HG03196 (cell line): ENCODE data around the gene ARSB.
"Not testable (repeated sequence)": the region's sequence is repeated elsewhere in the genome, so short reads cannot be mapped to it uniquely, and the experiment has no call there.

Source experiments
- ATAC-seq: cut with Tn5 transposase; IDR thresholded peaks from one replicate; pipeline ENCODE4 v1.9.1; 2021; ENCODE audit not compliant: unreplicated experiment

ARSB gene

DNA sequence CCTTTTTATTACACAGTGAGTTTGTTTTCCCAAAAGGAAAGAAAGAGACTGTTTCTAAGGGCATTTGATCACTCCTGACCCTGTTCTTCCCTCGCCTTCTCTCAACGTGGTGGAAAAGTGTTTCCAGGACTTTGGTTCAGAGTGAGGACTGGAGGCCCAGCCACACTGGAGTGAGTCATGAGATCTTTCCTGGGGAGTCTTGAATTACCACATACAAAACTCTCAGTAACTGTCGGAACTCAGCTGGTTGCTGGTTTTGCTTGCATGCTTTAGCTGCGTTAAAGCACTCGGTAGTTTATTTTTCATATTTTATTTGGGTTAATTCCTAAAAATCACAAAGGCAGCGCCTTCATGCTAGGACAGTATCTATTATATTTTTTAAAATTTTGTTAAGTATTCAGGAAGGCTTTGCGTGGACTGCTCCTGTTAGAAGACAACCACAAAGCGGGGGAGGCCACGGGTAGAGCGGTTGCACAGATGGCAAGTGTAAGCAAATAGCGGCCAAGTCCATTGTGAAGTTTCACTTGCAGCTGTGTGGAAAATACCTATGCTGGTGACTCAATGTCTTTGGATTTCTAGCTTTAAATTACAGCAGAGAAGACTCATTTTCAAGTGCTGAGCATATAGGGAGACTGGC, 77.7 kb downstream of the ARSB start:
- ATAC-seq = no peak

DNA sequence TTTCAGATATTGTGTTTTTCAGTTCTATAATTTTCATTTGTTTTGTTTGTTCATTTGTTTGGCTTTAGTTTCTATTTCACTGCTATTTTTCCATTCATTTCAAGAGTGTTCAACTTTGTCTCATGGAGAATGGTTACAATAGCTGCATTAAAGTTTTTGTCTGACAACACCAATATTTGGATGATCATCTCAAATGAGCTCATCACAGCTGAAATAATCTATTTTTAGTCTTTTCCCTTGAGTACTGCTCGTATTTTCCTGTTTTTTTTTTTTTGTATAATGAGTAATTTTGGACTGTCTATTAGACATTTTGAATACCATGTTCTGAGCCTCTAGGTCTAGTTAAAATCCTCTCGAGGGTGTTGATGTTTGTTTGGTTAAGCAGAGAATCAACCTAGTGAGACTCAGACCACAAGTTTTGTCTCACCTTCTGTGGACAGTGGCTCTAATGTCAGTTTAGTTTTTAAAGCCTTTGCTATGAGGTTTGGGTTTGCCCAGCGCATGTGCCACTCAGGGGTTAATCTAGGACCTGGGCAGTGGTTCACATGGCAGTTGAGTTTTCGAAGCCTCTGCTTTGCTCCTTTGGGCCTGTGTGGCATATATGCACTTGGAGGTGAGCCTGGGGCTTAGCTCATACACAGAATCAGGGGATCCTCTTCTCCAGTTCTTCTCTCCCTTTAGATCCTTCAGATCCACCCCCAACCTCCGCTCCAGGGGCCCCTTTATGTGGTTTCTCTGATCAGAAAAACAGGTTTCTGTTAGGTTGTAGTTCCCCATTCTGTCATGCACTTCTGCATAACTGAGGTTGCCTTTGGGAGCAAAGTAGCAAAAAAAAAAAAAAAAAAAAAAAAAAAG, 79.8 kb downstream of the ARSB start:
- no peak for ATAC-seq

DNA sequence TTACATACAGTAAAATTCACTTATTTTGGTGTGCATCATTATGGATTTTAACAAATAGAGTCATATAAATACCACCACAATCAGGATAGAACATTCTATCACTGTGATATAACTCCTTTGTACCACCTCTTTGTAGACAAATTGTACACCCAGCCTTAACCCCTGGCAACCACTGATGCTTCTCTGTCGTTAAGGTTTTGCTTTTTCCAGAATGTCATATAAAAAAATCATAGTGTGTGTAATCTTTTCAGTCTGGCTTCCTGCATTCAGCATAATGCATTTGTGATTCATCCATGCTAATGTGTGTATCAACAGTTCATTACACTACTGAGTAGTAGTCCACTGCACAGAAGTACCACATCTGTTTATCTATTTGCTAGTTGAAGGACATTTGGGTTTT, 81.2 kb downstream of the ARSB start:
- no peak for ATAC-seq

DNA sequence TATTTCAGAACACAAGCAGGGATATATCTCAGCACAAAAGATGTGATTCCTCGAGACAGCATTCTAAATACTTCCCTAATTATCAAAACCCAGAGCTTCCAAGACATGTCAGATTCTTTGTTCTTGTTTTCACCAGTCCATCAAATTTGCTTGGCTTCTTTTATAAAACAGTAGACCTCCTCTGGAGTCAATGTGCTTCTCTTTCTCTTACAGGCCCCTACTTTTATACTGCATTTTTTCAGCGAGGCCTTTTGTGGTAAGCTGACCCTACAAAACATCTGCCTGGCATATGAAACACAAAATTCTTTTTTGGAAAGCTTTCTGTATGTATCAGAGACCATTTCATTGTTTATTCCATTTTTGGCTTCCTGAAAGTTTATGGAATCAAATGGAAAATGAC, 81.8 kb downstream of the ARSB start:
- no peak for ATAC-seq

DNA sequence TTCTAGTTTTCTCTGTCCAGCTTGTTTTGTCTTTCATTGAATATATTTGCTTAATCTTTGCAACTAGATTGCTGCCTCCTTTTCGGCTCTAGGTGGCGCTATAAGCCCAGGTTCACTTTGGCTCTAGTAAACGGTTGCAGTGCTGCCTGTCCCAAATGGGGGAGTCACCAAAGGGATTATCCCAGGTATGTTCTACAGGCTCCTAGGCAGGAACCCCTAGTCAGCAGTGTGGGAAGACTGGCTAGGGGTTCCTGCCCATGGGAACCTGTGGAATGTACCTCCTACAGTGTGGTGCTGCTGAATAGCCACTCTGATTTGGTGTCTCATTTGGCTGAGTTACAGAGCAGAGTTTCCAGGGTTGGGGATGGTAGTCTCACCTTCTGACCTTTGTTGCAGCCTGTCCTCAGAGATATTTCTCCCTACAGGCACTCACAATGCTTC, 85.2 kb downstream of the ARSB start:
- no peak for ATAC-seq

DNA sequence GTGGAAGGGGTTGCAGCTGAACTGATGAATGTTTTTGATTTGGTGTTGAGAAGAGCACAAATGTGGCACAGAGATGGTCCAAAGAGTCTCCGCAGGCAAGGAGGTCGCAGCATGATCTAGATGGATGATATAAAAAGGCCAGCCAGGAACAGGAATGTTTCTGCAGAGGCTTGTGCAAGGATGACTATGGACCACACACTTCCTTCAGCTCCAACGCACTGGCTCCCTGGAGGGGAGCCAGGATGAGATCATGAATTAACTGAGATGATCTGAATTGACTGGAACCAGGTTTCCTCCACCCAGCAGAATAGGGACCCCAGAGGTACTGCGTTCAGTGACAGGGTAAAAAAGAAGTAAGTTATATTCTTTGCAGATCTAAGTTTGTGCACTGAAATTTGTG, 89.0 kb downstream of the ARSB start:
- ATAC-seq = no peak

DNA sequence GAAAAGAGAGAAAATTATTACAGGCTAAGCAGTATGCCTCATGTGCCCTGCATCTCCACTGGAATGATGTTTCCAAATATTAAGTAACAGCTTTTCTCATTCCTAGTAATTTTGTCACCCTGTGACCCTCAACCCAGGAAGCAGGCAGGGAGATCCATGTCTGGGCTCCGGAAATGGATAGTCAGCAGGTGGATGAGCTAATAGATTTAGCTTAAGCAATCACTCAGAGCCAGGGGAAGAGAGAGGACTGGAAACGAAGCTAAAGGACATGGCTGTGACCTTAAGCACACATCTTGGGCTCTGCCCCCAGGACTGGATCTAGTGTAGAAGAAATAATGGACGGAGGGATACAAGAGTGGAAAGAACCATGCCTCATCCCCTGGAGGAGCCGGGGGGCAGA, 89.5 kb downstream of the ARSB start:
- no peak for ATAC-seq

DNA sequence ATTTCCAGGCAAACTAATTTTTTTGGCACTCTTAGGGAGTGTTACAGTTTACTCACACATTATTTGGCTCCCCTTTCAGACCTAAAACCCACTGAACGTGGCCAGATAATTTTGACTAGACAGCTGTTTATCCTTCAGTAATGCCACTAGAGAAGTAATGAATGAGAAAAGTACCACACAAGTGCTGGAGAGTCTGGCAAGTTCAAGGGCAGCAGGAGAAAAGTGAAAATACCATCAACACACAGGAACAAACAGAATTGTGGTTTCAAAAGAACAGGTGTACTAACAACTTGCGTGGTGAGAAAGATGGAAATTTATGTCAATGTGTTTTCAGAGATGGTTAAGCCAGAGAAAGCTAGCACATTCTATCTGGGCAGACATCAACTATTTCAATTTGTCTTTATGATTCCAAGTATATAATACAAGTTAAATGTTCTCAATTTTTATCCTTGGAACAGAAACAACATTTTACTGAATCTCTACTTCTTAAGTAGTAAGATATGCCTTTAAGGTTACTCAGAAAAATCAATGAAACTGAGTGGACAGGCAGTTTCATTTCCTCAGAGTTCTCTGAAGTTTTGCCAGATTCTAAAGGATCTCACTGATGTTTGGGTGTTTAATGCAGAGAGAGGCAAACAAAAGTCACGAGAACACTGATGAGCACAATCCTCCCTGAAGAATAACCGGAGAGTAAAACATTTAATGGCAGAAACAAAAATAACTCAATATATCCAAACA, 91.0 kb downstream of the ARSB start:
- ATAC-seq = no peak

DNA sequence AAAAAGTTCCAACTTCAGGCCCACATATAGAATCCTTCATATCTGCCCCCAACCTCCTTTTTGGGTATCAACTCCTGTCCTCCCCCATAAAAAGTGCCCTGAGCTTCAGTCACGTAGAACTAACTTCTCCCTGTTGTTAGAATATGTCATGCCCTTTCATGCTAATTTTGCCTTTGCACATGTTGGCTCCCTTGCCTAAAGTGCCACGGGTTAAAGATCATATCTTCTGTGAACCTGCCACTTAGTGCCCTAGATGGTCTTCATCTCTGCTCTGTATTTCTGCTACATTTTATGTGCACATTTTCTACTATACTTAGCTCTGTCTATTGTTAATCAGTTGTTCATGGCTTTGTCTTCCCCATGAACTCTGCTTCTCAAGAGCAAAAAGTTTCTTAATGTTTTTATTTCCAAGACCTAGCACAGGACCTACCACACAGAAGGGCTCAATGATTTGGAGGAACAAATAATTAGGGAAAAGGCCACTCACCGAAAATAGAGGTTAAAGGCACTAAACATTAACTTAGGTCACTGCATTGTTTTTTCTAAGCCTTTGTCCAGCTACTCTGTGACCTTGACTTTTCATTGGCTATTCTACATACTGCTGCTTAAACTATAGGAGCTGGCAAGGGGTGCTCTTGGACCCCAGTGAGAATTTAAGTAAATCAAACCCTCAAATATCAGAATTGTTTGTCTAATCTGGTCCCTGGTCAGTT, 94.3 kb downstream of the ARSB start:
- no peak for ATAC-seq

DNA sequence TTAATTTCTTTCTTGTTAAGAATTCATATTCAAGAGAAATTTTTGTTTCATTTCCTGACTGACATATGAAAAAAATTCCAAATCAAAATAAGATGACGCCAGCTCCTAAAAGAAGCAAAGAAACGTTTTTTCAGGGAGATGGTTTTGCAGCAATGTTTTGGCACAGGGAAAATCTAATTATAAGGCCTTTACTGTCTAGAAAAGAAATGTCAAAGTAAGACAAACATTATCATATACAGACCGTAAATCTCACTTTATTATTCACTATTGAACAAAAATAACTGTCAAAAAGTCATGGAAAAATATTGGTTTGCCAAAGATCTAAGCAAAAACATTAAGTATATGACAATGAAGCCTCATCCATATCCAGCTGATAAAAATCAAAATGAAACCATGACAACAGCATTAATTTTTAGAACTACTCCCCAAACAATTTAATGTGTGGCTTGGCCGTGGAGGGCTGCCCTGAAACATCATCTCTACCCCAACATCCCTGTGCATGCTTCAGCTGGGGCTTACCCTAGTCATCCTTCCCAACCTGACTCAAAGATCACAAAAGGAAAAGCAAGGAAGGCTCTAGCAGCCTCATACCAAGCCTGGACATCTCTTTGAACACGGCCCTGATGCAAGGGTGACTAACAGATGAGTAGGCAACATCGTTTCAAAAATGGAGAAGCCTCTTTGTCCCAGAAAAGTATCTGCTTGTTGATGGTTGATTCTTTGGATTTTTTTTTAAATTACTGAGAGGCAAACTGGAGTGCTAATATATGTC, 95.6 kb downstream of the ARSB start:
- ATAC-seq = no peak

DNA sequence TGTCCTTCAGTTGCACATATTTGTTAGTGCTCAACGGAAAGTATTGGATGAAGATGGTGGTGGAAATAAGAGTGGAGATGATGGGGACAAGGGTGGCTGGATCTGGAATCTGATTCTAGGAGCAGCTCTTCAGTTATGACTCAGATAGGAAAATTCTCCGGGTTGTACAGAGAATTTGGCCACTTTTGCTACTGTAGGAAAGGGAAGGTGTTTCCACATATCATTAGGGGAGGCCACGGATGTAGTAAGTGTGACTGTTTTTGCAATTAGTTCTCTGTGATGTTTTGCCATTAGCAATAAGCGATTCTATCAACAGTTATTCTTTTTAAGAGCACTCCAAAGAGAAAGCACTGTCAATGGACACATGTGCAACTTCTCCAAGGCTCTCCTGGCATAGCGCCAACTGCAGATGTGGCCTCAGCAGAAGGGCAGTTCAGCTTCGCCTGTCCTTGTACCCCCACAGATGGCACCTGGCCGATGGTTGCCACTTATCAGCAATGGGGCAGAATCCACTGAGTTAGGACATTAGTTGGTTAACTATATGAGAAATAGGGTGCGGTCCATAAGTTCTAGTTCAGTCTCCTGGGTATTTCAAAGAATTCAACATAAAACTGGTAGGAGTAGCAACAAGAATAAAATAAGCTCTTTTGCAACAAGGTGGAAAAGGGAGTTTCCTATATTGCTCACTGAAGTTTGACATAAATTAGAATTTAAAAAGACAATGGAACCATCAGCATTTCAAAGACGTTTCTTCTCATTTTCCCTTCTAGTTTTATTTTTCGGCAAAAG, 96.3 kb downstream of the ARSB start:
- no peak for ATAC-seq

DNA sequence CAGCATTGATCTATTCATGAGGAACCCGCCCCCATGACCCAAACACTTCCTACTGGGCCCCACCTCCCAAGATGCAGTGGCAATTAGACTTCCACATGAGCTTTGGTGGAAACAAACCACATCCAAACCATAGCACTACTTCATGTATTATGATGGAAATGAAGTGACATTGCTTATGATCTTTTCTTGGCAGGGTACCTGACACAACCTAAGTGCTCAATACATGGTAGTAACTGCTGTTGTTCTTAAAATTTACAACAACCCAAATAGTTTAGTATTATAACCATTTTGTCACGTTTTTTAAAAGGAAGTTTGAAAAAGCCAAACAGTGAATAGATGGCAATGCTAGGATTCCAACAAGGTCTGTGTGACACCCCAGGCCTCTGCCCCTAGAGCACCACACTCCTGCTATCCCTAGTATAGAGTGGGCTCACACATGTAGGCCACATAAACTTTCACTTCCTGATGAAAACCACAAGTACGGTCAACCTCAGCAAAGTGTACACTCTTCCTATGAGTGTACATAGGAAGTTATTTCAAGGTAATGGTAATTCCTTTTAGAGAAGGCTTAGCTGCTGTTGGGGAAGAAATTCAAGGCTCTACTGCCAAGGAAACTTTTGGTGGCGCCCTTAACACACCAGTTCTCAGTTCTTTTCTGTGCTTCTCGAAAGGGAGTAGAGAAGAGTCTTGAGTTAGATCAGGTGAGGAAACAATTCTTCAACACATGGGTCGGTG, 97.6 kb downstream of the ARSB start:
- ATAC-seq = peak; percentile 87

DNA sequence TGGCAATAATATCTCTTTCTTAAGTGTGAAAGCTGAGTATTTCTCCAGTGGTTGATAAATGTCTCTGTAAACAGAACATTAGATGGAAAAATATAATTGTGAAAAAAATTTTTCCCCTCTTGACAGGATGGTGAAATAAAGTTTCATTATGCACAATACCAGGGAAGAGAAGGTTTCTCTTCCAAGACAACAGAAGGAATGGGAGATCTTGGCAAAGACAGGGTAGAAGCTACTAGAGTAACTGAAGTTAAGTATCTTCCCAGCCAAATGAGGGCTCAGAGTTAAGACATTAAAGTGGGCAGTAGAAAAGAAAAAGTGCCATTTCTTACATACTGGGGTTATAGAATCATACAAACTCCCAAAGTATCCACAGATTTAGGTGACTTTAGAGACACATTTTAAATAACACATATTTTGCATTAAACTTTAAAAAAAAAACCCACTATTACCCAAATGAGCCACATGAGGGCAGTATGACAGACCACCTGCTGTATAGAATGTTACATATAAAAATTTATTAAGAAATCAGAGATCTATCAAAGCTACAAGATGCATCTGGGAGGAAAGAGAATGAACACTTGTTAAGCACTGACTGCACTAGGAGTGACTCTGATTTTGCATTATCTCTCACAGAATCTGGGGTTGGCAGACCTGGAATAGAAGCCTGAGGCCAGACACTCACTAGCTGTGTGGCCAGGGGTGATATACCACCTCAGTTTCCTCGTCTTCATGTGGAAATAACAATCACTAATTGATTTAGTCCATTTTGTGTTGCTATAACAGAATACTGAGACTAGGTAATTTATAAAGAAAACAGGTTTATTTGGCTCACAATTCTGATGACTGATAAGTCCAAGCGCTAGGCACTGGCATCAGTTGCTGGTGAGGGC, 98.5 kb downstream of the ARSB start:
- no peak for ATAC-seq

DNA sequence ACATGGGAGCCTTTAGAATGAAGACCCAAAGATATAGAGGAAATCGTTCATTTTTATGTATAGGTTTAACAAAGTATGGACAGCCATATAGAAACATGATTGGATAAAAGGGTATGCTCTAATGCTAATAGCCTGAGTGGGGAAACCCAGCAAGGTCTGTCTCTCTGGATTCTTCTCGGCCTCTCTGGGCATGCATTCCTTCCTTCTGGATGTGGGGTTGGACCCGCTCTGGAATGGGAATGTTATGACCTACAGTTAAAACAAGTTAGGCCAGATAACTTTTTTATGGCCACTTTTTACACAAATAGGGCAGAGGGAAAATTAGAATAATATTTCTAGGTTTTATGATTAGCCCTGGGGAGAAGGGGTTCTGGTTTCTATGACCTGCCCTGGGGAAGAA, 103.2 kb downstream of the ARSB start:
- ATAC-seq = no peak

DNA sequence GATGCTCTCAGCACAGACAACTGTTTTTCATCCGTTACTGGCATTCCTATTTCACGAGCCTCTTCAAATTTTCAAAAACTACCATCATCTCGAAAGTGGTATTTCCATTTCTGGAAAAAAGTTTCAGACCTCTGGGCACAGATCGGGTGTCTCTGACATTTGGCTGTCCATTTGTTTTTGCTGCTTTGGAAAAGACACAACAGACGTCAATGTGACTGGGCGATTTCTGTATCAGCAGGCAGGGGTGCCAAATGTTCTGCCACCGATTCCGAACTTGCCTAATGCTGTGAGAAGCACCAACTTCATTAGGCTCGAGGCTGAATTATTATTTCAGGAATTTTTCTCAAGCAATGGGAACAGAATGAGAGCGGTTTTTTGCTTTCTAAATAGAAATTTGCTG, 105.6 kb downstream of the ARSB start:
- ATAC-seq = no peak

DNA sequence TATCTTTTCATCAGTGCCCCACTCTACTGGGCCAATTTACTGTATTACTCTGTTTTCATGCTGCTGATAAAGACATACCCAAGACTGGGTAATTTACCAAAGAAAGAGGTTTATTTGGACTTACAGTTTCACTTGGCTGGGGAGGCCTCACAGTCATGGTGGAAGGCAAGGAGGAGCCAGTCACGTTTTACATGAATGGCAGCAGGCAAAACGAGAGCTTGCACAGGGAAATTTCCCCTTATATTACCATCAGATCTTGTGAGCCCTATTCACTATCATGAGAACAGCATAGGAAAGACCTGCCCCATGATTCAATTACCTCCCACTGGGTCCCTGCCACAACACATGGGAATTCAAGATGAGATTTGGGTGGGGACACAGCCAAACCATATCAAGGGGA, 119.0 kb downstream of the ARSB start:
- ATAC-seq = not testable (repeated sequence)

DNA sequence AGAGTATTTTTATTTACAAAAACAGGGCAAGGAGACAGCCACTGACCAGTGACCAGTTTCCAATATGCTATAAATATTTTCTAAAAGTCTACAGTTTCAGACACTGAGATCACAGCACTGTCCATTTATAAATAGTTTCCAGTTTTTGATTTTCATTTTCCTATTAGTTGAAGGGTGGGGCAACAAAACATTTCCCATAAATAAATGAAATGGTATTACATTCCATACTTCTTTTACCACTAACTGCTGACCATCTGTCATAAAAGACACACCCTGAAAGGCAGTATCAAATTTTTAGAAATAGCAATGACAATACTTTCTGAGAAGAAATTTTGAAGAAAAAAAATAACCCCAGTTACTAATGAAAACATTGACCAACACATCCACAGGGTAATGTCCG, 126.7 kb downstream of the ARSB start:
- no peak for ATAC-seq

DNA sequence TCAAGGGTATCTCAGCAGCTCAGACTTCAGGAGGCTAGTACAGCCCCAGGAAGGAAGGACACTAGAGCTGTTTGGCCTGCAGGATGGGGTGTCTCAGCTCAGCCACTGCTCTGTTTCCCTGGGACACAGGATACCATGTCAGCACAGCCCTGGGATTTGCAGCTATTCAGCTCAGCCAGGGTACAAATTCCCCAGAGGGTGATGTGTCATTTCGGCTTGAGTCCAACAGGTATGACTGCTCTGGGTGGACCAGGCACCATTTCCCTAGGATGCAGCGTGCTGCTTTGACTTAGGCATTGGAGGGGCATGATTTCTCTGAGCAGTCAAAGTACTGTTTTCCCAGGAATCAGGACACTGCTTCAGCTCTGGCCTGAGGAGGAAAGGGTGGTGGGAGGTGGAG, 130.1 kb downstream of the ARSB start:
- ATAC-seq = no peak
